Immature natural killer cell (primary cell): ENCODE measurements around the gene AQP6. TPM values are rescaled to one million over a fixed set of nuclear protein-coding genes. Genes with fewer than 3 reads are reported as not detected.

Experiments used
- DNase-seq, 3 donors: peaks; one replicate each; pipeline ENCODE4 v3.0.0; 2022; ENCODE audit warnings: mixed read lengths in 1 of 3
- H3K27ac Mint-ChIP-seq, 6 donors: one replicate each; pipeline ENCODE4 v1.8.0; 2020; ENCODE audit warnings: mixed read lengths in 6 of 6, mild to moderate bottlenecking in 5 of 6, inconsistent platforms in 4 of 6, moderate library complexity in 3 of 6
- H3K27me3 Mint-ChIP-seq, 3 donors: one replicate each; pipeline ENCODE4 v1.8.0; 2020 to 2021; ENCODE audit warnings: low read depth in 3 of 3, mild to moderate bottlenecking in 3 of 3, mixed read lengths in 3 of 3, moderate library complexity in 3 of 3, inconsistent platforms in 1 of 3
- H3K36me3 Mint-ChIP-seq, 3 donors: one replicate each; pipeline ENCODE4 v1.8.0; 2020; ENCODE audit warnings: mixed read lengths in 3 of 3, inconsistent platforms in 2 of 3, mild to moderate bottlenecking in 2 of 3
- H3K4me1 Mint-ChIP-seq, 2 donors: one replicate each; pipeline ENCODE4 v1.8.0; 2020; ENCODE audit warnings: inconsistent platforms in 2 of 2, mild to moderate bottlenecking in 2 of 2, mixed read lengths in 2 of 2, moderate library complexity in 1 of 2
- H3K4me3 Mint-ChIP-seq, 5 donors: one replicate each; pipeline ENCODE4 v1.8.0; 2020; ENCODE audit warnings: mild to moderate bottlenecking in 5 of 5, mixed read lengths in 5 of 5, inconsistent platforms in 3 of 5, moderate library complexity in 3 of 5
- H3K9me3 Mint-ChIP-seq, 6 donors: one replicate each; pipeline ENCODE4 v1.8.0; 2020; ENCODE audit warnings: mild to moderate bottlenecking in 6 of 6, mixed read lengths in 6 of 6, inconsistent platforms in 4 of 6, moderate library complexity in 3 of 6
- polyA plus RNA-seq, 3 donors: library from polyadenylated mRNA; unstranded; fragments of 300-500 nt; fragmentation: Illumina TruSeq; gene quantifications; one replicate each; pipeline ENCODE4 v1.2.3, GENCODE V29; 2021

The AQP6 gene
- polyA plus RNA-seq, 3 donors from 2014 or later: not detected

GRCh38 chr12:49956663-49957569 lies 15.8 kb upstream of the AQP6 start:
- Mint-ChIP-seq H3K4me3 (no peak overlapping the region), H3K9me3 (peaks cover 0 to 6% (median 0%) of the 10 kb centered on the region in 6 donors), H3K27me3 (peaks cover 10 to 29% (median 24%) of the 10 kb centered on the region in 3 donors), H3K4me1 (peaks cover 5 to 9% of the 10 kb centered on the region in 2 donors), H3K27ac (no peak overlapping the region), H3K36me3 (peaks cover 0 to 7% (median 4%) of the 10 kb centered on the region in 3 donors)
- no peak for DNase-seq

GRCh38 chr12:49957570-49957967 lies 15.2 kb upstream of the AQP6 start:
- peaks cover 5 to 9% of the 10 kb centered on the region in 2 donors for H3K4me1 Mint-ChIP-seq

GRCh38 chr12:49959685-49960473 lies 12.9 kb upstream of the AQP6 start:
- Mint-ChIP-seq H3K4me1 (peaks cover 5 to 9% of the 10 kb centered on the region in 2 donors), H3K27ac (no peak overlapping the region), H3K4me3 (peak overlapping the region in 4 of 5 donors; percentile 4 to 75 (median 44)), H3K9me3 (peaks cover 0 to 6% (median 0%) of the 10 kb centered on the region in 6 donors), H3K36me3 (peaks cover 0 to 7% (median 4%) of the 10 kb centered on the region in 3 donors), H3K27me3 (peaks cover 20 to 26% (median 23%) of the 10 kb centered on the region in 3 donors)
- DNase-seq: no peak

More at GRCh38 chr12:49957570-49957967, 15.2 kb upstream of the AQP6 start:
- H3K27me3 Mint-ChIP-seq: peaks cover 14 to 29% (median 23%) of the 10 kb centered on the region in 3 donors
- peaks cover 0 to 7% (median 4%) of the 10 kb centered on the region in 3 donors for H3K36me3 Mint-ChIP-seq
- peaks cover 0 to 6% (median 0%) of the 10 kb centered on the region in 6 donors for H3K9me3 Mint-ChIP-seq
- no peak overlapping the region for H3K4me3 Mint-ChIP-seq
- no peak for DNase-seq
- H3K27ac Mint-ChIP-seq: no peak overlapping the region

GRCh38 chr12:49960474-49961110 lies 12.2 kb upstream of the AQP6 start:
- Mint-ChIP-seq H3K9me3 (peaks cover 0 to 6% (median 0%) of the 10 kb centered on the region in 6 donors), H3K36me3 (peaks cover 0 to 7% (median 4%) of the 10 kb centered on the region in 3 donors), H3K27me3 (peaks cover 20 to 28% (median 23%) of the 10 kb centered on the region in 3 donors), H3K4me3 (peak overlapping the region; percentile 4 to 75 (median 26)), H3K4me1 (peaks cover 5 to 9% of the 10 kb centered on the region in 2 donors), H3K27ac (no peak overlapping the region)
- no peak for DNase-seq

- Mint-ChIP-seq H3K27me3 (peaks cover 21 to 32% (median 25%) of the 10 kb centered on the region in 3 donors), H3K9me3 (peaks cover 0 to 6% (median 0%) of the 10 kb centered on the region in 6 donors), H3K4me1 (peaks cover 5 to 9% of the 10 kb centered on the region in 2 donors), H3K4me3 (peak within 1 kb of the TSS in 4 of 5 donors; percentile 22 to 75 (median 46)), H3K27ac (no peak within 1 kb of the TSS), H3K36me3 (peaks cover 0 to 7% (median 4%) of the 10 kb centered on the region in 3 donors)
- no peak for DNase-seq
Observed at GRCh38 chr12:49961111-49961922, 11.4 kb upstream of the AQP6 start, which contains the start of gene AQP5. Gene AQP5, plus strand, starts transcription at chr12:49961872. Its CDS starts 146 bp downstream, at chr12:49962018.

GRCh38 chr12:49961993-49962764 lies 10.6 kb upstream of the AQP6 start:
- Mint-ChIP-seq H3K27me3 (peaks cover 21 to 29% (median 25%) of the 10 kb centered on the region in 3 donors), H3K9me3 (peaks cover 0 to 6% (median 0%) of the 10 kb centered on the region in 6 donors), H3K36me3 (peaks cover 0 to 7% (median 4%) of the 10 kb centered on the region in 3 donors), H3K4me3 (no peak overlapping the region), H3K27ac (no peak overlapping the region), H3K4me1 (peaks cover 7 to 17% of the 10 kb centered on the region in 2 donors)
- no peak for DNase-seq

GRCh38 chr12:49962861-49963765 lies 9.6 kb upstream of the AQP6 start:
- Mint-ChIP-seq H3K4me3 (no peak overlapping the region), H3K9me3 (peaks cover 0 to 6% (median 0%) of the 10 kb centered on the region in 6 donors), H3K36me3 (peaks cover 0 to 7% (median 4%) of the 10 kb centered on the region in 3 donors), H3K4me1 (peaks cover 11 to 18% of the 10 kb centered on the region in 2 donors), H3K27me3 (peaks cover 17 to 27% (median 23%) of the 10 kb centered on the region in 3 donors), H3K27ac (no peak overlapping the region)
- DNase-seq: no peak

- no peak for DNase-seq
- H3K36me3 Mint-ChIP-seq: peaks cover 0 to 7% (median 4%) of the 10 kb centered on the region in 3 donors
- peaks cover 11 to 18% of the 10 kb centered on the region in 2 donors for H3K4me1 Mint-ChIP-seq
- no peak overlapping the region for H3K4me3 Mint-ChIP-seq
- peaks cover 15 to 25% (median 18%) of the 10 kb centered on the region in 3 donors for H3K27me3 Mint-ChIP-seq
- peaks cover 0 to 6% (median 0%) of the 10 kb centered on the region in 6 donors for H3K9me3 Mint-ChIP-seq
- no peak overlapping the region for H3K27ac Mint-ChIP-seq
Observed at GRCh38 chr12:49963976-49964815, 8.6 kb upstream of the AQP6 start.

GRCh38 chr12:49964849-49965624 lies 7.7 kb upstream of the AQP6 start:
- peaks cover 10 to 22% (median 18%) of the 10 kb centered on the region in 3 donors for H3K27me3 Mint-ChIP-seq
- H3K4me3 Mint-ChIP-seq: no peak overlapping the region
- H3K9me3 Mint-ChIP-seq: peaks cover 0 to 6% (median 0%) of the 10 kb centered on the region in 6 donors
- H3K4me1 Mint-ChIP-seq: peaks cover 11 to 18% of the 10 kb centered on the region in 2 donors
- no peak overlapping the region for H3K27ac Mint-ChIP-seq
- peaks cover 0 to 7% (median 4%) of the 10 kb centered on the region in 3 donors for H3K36me3 Mint-ChIP-seq
- no peak for DNase-seq

- H3K4me3 Mint-ChIP-seq: no peak overlapping the region
- DNase-seq: no peak
- H3K9me3 Mint-ChIP-seq: no peaks in the 10 kb centered on the region
- peaks cover 2 to 17% (median 15%) of the 10 kb centered on the region in 3 donors for H3K27me3 Mint-ChIP-seq
- no peaks in the 10 kb centered on the region for H3K36me3 Mint-ChIP-seq
- peaks cover 6 to 11% of the 10 kb centered on the region in 2 donors for H3K4me1 Mint-ChIP-seq
- H3K27ac Mint-ChIP-seq: no peak overlapping the region
Observed at GRCh38 chr12:49965836-49966235, 6.9 kb upstream of the AQP6 start.
